HepG2 (cell line): ENCODE results near the gene ABHD6. TPM values are rescaled to one million over a fixed set of nuclear protein-coding genes. Genes with fewer than 3 reads are reported as not detected.

Source experiments
- FOXM1 ChIP-seq: sonication (generic); formaldehyde crosslinking; IDR thresholded peaks from 2 replicates; pipeline ENCODE4 v1.5.0; 2020; ENCODE audit warnings: missing genetic modification reagents
- FOXP4 ChIP-seq: sonication (generic); formaldehyde crosslinking; IDR thresholded peaks from 2 replicates; pipeline ENCODE4 v1.4.0; 2020; ENCODE audit warnings: missing genetic modification reagents
- HNRNPL ChIP-seq: fragments of 200-400 bp; formaldehyde crosslinking; IDR thresholded peaks from 2 replicates; pipeline ENCODE4 v1.6.1; 2017; ENCODE audit warnings: mild to moderate bottlenecking, low read depth, low read length
- POGZ ChIP-seq: sonication (generic); formaldehyde crosslinking; IDR thresholded peaks from 2 replicates; pipeline ENCODE4 v1.4.0; 2020; ENCODE audit warnings: mild to moderate bottlenecking, missing genetic modification reagents
- REL ChIP-seq: sonication (generic); formaldehyde crosslinking; conservative IDR thresholded peaks from 2 replicates; pipeline ENCODE4 v1.8.0; 2022; ENCODE audit warnings: mild to moderate bottlenecking, missing genetic modification reagents, moderate library complexity
- SMAD3 ChIP-seq: sonication (generic); formaldehyde crosslinking; IDR thresholded peaks from 2 replicates; pipeline ENCODE4 v1.4.0; 2020; ENCODE audit warnings: missing genetic modification reagents
- TAF15 ChIP-seq: fragments of 200-400 bp; formaldehyde crosslinking; IDR thresholded peaks from one replicate; pipeline ENCODE4 v1.6.1; 2018; ENCODE audit warnings: mild to moderate bottlenecking, low read depth, low read length; ENCODE audit not compliant: poor library complexity, severe bottlenecking
- TCF7L2 ChIP-seq: IDR thresholded peaks from 2 replicates; pipeline ENCODE4 v1.6.1; 2011; ENCODE audit warnings: mild to moderate bottlenecking, low read depth, low read length, moderate library complexity
- ZBTB7A ChIP-seq: sonication (generic); formaldehyde crosslinking; IDR thresholded peaks from 2 replicates; pipeline ENCODE4 v1.8.0; 2022; ENCODE audit warnings: mild to moderate bottlenecking, missing genetic modification reagents
- ZFP91 ChIP-seq: sonication (generic); formaldehyde crosslinking; IDR thresholded peaks from 2 replicates; pipeline ENCODE4 v1.9.0; 2022; ENCODE audit warnings: missing genetic modification reagents, mild to moderate bottlenecking, borderline replicate concordance
- ZNF20 ChIP-seq: sonication (generic); formaldehyde crosslinking; IDR thresholded peaks from 2 replicates; pipeline ENCODE4 v1.4.0; 2020; ENCODE audit warnings: mild to moderate bottlenecking, moderate library complexity, missing genetic modification reagents
- ZNF672 ChIP-seq: sonication (generic); formaldehyde crosslinking; IDR thresholded peaks from 2 replicates; pipeline ENCODE4 v1.8.1; 2022; ENCODE audit warnings: missing genetic modification reagents
- ZNF878 ChIP-seq: sonication (generic); formaldehyde crosslinking; IDR thresholded peaks from 2 replicates; pipeline ENCODE4 v1.8.1; 2023; ENCODE audit warnings: mild to moderate bottlenecking, missing genetic modification reagents, moderate library complexity
- polyA plus RNA-seq, 8 experiments: library from polyadenylated mRNA; depleted of rRNA in 3 of 8; stranded (reverse) in 7 of 8; unstranded in 1 of 8; fragments of >200 nt; fragmentation: Illumina TruSeq in 4 of 8; extraction: Trizol in 4 of 8; gene quantifications; 2 replicates each; pipeline versions ENCODE4 v1.2.1 to v1.2.3, GENCODE V29; 2011 to 2016; ENCODE audit warnings: low read depth in 4 of 8, missing spikeins in 1 of 8, mixed read lengths in 1 of 8; ENCODE audit not compliant: insufficient read depth in 1 of 8
- total RNA-seq, 5 experiments: library from RNA; depleted of rRNA; stranded (reverse); fragments of >200 nt; fragmentation: Illumina TruSeq; extraction: Trizol; gene quantifications; 2 replicates each; pipeline ENCODE4 v1.2.3, GENCODE V29; 2016; ENCODE audit warnings: low read depth in 1 of 5
- TF ChIP-seq, protein P1 (sequence below): sonication (generic); formaldehyde crosslinking; IDR thresholded peaks from 2 replicates; pipeline ENCODE4 v1.4.0; 2020; ENCODE audit warnings: low read depth, missing genetic modification reagents
- TF ChIP-seq, protein P2 (sequence below): IDR thresholded peaks from 2 replicates; pipeline ENCODE4 v1.6.1; 2012; ENCODE audit warnings: low read length, improper control_type of control experiment
- TF ChIP-seq, protein P3 (sequence below): sonication (generic); formaldehyde crosslinking; IDR thresholded peaks from 2 replicates; pipeline ENCODE4 v1.9.0; 2021; ENCODE audit warnings: missing genetic modification reagents, mild to moderate bottlenecking, borderline replicate concordance

Gene ABHD6
- total and polyA plus RNA-seq, 2 of the 13 experiments (the other 11 are each of a cell fraction or from before 2014, with no cell fraction given), result 9.0 to 17.2 TPM

DNA sequence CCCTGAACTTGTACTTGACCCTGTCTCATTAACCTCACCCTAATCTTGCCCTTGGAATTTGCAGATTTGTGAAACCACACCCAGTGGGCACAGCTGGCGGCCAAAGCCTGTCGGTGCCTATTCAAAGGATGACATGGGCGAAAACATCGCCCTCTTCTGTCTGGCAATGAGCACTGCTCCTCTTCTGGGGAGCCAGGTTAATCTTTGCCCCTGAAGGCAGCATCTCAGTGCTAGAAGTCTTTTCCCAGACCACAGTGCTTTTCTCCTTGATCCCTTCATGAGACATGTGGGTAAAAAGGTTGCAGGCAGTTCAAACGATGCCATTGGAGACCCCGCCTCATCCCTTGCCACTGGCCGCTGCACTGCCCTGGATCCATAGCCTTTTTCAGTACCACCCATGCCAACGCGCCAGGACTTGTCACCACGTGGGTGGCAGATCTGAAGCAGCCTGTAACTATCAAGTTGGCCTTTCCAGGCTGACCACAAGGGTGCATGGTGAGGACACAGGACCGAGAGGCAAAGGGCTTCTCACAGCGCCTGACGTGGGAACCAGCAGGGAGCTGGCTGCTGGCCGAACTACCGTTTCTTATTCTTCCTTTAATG lies 20.3 kb upstream of the ABHD6 start (continued):
- TF ChIP-seq, protein P1, sequence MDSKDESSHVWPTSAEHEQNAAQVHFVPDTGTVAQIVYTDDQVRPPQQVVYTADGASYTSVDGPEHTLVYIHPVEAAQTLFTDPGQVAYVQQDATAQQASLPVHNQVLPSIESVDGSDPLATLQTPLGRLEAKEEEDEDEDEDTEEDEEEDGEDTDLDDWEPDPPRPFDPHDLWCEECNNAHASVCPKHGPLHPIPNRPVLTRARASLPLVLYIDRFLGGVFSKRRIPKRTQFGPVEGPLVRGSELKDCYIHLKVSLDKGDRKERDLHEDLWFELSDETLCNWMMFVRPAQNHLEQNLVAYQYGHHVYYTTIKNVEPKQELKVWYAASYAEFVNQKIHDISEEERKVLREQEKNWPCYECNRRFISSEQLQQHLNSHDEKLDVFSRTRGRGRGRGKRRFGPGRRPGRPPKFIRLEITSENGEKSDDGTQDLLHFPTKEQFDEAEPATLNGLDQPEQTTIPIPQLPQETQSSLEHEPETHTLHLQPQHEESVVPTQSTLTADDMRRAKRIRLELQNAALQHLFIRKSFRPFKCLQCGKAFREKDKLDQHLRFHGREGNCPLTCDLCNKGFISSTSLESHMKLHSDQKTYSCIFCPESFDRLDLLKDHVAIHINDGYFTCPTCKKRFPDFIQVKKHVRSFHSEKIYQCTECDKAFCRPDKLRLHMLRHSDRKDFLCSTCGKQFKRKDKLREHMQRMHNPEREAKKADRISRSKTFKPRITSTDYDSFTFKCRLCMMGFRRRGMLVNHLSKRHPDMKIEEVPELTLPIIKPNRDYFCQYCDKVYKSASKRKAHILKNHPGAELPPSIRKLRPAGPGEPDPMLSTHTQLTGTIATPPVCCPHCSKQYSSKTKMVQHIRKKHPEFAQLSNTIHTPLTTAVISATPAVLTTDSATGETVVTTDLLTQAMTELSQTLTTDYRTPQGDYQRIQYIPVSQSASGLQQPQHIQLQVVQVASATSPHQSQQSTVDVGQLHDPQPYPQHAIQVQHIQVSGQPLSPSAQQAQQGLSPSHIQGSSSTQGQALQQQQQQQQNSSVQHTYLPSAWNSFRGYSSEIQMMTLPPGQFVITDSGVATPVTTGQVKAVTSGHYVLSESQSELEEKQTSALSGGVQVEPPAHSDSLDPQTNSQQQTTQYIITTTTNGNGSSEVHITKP (CRISPR knock-in tag), result no peak
- TF ChIP-seq ZNF672 (no peak), TCF7L2 (no peak), TAF15 (no peak), POGZ (CRISPR knock-in tag) (peak; percentile 21; the same call in 1 of the 2 replicates), REL (CRISPR knock-in tag) (0 out of 2 replicates have a peak, but pooled peaks have one; percentile 45), ZBTB7A (no peak), FOXP4 (CRISPR knock-in tag) (peak; percentile 33; the same call in 1 of the 2 replicates), ZFP91 (peak; percentile 62), SMAD3 (CRISPR knock-in tag) (peak; percentile 74), HNRNPL (peak; percentile 96), ZNF878 (CRISPR knock-in tag) (no peak), FOXM1 (CRISPR knock-in tag) (no peak), ZNF20 (no peak)
- TF ChIP-seq, protein P2, sequence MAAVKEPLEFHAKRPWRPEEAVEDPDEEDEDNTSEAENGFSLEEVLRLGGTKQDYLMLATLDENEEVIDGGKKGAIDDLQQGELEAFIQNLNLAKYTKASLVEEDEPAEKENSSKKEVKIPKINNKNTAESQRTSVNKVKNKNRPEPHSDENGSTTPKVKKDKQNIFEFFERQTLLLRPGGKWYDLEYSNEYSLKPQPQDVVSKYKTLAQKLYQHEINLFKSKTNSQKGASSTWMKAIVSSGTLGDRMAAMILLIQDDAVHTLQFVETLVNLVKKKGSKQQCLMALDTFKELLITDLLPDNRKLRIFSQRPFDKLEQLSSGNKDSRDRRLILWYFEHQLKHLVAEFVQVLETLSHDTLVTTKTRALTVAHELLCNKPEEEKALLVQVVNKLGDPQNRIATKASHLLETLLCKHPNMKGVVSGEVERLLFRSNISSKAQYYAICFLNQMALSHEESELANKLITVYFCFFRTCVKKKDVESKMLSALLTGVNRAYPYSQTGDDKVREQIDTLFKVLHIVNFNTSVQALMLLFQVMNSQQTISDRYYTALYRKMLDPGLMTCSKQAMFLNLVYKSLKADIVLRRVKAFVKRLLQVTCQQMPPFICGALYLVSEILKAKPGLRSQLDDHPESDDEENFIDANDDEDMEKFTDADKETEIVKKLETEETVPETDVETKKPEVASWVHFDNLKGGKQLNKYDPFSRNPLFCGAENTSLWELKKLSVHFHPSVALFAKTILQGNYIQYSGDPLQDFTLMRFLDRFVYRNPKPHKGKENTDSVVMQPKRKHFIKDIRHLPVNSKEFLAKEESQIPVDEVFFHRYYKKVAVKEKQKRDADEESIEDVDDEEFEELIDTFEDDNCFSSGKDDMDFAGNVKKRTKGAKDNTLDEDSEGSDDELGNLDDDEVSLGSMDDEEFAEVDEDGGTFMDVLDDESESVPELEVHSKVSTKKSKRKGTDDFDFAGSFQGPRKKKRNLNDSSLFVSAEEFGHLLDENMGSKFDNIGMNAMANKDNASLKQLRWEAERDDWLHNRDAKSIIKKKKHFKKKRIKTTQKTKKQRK, result no peak
- TF ChIP-seq, protein P3, sequence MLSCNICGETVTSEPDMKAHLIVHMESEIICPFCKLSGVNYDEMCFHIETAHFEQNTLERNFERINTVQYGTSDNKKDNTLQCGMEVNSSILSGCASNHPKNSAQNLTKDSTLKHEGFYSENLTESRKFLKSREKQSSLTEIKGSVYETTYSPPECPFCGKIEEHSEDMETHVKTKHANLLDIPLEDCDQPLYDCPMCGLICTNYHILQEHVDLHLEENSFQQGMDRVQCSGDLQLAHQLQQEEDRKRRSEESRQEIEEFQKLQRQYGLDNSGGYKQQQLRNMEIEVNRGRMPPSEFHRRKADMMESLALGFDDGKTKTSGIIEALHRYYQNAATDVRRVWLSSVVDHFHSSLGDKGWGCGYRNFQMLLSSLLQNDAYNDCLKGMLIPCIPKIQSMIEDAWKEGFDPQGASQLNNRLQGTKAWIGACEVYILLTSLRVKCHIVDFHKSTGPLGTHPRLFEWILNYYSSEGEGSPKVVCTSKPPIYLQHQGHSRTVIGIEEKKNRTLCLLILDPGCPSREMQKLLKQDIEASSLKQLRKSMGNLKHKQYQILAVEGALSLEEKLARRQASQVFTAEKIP, result no peak
